Measurements from ENCODE around the gene BAD.

The BAD gene

DNA sequence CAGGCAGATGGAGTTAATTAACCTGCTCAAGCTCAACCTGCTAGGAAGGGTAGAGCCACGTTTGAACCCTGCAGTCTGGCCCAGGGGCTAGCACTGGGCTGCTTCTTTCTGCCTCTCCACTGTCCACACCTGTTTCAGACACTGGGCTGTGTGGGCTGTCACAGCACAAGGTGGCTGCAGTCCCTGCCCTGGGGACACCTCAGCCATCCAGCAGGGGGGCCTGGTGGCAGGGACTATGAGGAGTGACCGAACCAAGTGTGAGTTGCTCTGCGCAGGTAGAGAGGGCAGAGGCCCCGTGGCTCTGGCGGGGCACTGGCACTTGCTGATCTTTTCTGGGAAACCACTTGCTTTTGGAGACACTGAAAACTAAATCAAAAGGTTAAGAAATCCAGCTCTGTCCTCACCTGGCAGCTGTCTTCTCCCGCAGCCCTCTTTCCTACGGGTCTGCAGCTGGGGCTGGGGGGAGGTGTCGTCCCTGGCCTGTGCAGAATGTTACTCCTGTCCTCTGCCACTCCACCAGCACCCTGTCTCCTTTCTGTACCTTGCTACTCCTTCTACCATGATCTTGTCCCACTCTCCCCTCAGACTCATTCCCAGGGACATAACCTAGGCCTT, 5.8 kb downstream of the BAD start:
- TF ChIP-seq, protein P1, sequence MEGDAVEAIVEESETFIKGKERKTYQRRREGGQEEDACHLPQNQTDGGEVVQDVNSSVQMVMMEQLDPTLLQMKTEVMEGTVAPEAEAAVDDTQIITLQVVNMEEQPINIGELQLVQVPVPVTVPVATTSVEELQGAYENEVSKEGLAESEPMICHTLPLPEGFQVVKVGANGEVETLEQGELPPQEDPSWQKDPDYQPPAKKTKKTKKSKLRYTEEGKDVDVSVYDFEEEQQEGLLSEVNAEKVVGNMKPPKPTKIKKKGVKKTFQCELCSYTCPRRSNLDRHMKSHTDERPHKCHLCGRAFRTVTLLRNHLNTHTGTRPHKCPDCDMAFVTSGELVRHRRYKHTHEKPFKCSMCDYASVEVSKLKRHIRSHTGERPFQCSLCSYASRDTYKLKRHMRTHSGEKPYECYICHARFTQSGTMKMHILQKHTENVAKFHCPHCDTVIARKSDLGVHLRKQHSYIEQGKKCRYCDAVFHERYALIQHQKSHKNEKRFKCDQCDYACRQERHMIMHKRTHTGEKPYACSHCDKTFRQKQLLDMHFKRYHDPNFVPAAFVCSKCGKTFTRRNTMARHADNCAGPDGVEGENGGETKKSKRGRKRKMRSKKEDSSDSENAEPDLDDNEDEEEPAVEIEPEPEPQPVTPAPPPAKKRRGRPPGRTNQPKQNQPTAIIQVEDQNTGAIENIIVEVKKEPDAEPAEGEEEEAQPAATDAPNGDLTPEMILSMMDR (conservative IDR thresholded peaks at IDR 0.05; ENCODE audit: low read depth, low read length) = no peak
- no peak for DNase-seq (ENCODE audit: low read depth)
- H3K4me3 ChIP-seq (ENCODE audit: low read length) = no peak overlapping the region

DNA sequence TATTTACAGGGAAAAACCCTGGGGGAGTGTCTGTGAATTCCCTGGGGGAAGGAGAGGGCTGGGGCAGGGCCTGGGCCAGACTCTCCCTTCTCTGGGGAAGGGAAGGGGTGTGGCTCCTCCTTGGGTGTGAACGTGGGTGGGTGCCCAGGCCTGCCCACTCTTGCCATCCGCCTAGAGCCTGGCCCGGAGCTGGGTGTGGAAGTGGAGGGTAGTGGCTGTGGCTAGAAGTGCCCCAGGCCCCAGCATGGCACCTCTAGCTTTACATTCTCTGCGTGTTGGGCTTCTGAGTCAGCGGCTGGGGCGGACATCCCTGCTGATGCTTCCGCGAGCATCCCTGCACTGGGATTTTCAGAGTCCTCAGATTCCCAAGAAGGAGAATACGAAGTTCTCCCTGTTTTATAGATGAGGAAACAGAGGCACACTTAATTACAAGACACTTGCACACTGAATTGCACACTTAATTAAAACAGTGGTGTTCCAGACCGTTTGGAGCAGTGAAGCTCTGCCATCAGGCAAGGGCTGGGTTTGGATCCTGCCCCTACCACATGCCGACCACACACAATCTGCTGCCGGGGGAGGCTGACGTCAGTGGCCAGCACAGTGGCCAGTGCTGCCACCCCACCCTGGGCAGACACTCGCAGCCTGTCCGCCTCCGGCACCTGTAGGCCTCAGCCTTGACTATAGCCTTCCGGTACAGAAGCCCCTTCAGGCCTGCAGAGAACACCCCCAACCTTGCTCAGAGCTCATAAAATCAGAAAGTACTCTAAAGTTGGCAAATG, 7.6 kb downstream of the BAD start:
- TF ChIP-seq, protein P1 (conservative IDR thresholded peaks at IDR 0.05; ENCODE audit: low read depth, low read length) = no peak
- no peak overlapping the region for H3K4me3 ChIP-seq (ENCODE audit: low read length)
- DNase-seq (ENCODE audit: low read depth) = no peak

DNA sequence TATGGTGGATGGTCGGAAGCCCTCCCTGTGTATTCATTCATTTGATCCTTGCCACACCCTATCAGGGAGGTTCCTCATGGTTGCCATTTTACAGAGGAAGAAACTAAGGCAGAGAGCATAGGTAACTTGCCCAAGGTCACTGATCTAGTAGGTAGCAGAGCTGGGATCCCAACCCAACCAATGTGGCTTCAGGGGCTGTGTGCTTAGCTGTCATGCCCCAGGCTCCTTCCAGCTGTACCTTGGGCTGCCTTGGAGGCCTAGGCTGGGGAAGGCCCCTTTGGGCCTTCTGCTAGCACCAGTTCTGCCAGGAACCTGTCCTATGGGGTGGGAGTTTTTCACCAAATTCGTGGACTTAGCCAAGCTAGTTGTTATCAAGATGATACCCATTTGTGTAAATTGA, 8.6 kb downstream of the BAD start:
- DNase-seq (ENCODE audit: low read depth) = no peak
- TF ChIP-seq, protein P1 (conservative IDR thresholded peaks at IDR 0.05; ENCODE audit: low read depth, low read length) = no peak
- H3K4me3 ChIP-seq (ENCODE audit: low read length) = no peak overlapping the region

DNA sequence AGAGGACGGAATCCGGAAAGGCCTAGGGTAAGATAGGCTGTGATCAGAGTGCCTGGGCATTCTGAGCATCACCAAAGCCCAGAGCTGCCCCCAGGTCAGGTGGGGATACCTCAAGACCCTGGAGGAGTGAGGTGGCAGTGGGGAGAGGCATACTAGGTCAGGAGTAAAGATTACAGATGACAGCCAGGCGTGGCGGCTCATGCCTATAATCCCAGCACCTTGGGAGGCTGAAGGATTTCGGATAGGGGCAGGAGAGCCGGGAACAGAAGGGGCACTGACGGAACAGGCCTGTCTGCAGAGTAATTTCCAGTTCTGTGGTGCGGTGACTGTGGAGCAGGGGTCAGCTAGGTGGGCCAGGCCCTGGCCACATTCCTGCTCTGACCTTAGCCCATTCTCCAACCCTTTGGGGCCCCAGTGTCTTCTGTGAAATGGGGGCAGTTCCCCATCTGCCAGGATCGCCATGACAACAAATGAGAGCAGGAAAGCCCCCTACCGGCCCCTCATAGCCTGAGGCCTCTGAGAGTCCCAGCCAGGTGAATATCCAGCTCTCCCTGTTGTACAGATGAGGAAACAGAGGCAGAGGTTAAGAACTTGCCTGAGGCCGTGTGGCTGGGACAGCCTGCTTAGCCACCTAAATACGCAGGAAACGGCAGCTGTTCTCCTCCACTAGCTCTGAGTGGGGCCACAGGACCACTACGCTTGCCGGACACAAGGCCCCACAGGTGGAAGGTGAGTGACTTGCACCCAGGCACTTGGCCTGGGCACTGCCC, 9.2 kb downstream of the BAD start:
- no peak overlapping the region for H3K4me3 ChIP-seq (ENCODE audit: low read length)
- DNase-seq (ENCODE audit: low read depth) = no peak
- TF ChIP-seq, protein P1 (conservative IDR thresholded peaks at IDR 0.05; ENCODE audit: low read depth, low read length) = no peak

DNA sequence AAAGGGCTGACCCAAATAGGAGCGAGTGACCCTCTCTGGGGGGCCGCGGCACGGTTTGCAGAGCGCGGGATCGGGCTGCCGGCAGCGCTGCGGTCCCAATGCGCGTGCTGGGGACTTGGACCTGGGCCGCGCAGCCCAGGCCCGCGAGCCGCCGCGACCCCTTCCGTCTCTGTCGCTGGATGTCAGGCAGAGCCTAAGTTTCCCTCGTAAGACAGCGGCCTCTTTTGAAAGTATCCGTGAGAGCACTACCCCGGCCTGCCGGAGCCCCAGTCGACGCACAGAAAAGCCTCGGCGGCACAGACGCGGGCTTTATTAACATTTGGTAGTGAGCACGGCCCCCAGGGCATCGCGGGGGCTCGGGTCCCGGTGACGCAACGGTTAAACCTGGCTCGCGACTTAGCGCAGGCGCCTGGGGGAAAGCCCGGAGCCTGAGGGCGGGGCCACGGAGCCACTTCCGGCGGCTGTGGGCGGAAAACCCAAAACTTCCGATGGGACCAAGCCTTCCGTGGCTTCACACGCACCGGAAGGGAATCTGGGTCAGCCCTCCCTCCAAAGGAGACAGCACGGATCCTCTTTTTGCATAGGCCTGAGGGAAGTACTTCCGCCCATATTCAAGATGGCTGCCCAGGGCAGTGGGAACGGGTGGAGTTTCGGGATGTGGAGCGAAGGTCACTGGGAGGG, 14.8 kb downstream of the BAD start:
- peak; percentile 99 for DNase-seq (ENCODE audit: low read depth)
- TF ChIP-seq, protein P1 (conservative IDR thresholded peaks at IDR 0.05; ENCODE audit: low read depth, low read length) = peak; percentile 4
- H3K4me3 ChIP-seq (ENCODE audit: low read length) = peak overlapping the region; percentile 76

DNA sequence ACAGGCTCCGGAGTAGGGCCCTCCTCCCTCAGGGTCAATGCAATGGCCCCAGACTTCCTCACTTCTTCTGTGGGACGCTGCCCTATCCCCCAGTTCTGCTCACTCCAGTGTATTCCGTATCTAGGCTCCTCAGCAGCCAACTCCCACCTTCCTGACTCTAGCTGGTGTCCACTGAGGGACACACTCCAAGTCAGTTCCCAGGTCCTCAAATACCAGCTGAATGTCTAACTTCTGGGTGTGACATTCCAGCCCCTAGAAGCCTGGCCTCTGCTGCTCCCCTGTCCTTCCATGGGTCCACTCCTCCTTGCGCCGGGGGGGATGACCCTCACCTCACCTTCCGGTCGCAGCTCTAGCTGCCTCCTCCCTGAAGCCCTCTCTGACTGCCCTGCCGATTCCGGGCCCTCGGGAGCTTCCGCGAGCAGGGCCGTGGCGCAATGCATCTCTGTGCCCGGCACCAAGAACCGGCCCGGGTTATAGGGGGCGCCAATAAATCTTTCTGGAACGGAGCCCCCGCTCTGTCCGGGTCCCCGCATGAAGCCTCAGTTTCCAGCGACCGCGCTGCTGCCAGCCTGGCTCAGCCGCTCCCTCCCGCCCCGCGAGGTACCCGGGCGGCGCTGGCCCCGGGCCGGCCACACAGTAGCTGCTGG, 15.4 kb downstream of the BAD start:
- H3K4me3 ChIP-seq (ENCODE audit: low read length) = peak overlapping the region; percentile 64
- DNase-seq (ENCODE audit: low read depth) = no peak
- TF ChIP-seq, protein P1 (conservative IDR thresholded peaks at IDR 0.05; ENCODE audit: low read depth, low read length) = no peak

Data from retinal pigment epithelial cell (primary cell).